ENCODE measurements around the gene SPTBN1.
A peak's percentile ranks its signal among the peaks of the same experiment; 100 is the strongest.
"Not testable (repeated sequence)": the region's sequence is repeated elsewhere in the genome, so short reads cannot be mapped to it uniquely, and the experiment has no call there.

The SPTBN1 gene

DNA sequence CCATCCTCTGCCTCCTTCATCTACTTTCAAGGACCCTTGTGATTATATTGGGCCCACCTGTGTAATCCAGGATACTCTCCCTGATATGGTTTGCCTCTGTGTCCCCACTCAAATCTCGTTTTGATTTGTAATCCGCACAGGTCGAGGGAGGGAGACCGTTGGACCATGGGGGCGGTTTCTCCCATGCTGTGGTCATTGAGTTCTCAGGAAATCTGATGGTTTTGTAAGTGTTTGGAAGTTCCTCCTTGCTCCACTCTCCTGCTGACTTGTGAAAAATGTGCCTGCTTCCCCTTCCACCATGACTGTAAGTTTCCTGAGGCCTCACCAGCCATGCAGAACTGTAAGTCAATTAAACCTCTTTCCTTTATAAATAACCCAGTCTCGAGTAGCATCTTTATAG, 225.3 kb downstream of the SPTBN1 start:
- no peak for DNase-seq

DNA sequence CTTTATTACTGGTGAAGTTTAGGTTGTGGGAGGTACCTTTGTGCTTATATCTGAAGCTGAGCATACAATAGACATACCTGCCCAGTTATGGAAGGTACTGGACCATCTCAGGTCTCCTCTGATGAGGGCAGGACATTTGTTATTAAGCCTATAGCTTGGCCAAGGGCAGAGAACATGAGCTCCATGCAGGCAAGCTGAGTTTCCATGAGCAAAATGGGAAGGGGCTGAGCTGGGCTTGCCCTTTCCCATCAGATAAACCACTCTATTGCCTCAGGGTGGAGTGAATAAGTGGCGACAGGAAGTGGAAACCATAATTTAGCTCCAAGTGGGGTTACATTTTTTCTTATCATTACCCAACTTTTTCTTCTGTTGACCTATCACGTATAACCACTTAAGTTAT, 227.5 kb downstream of the SPTBN1 start:
- DNase-seq: no peak

- no peak for DNase-seq
Measured at GRCh38 chr2:54685263-54685775, 229.2 kb downstream of the SPTBN1 start.

GRCh38 chr2:54687595-54688152, 231.5 kb downstream of the SPTBN1 start:
- DNase-seq: no peak

DNA sequence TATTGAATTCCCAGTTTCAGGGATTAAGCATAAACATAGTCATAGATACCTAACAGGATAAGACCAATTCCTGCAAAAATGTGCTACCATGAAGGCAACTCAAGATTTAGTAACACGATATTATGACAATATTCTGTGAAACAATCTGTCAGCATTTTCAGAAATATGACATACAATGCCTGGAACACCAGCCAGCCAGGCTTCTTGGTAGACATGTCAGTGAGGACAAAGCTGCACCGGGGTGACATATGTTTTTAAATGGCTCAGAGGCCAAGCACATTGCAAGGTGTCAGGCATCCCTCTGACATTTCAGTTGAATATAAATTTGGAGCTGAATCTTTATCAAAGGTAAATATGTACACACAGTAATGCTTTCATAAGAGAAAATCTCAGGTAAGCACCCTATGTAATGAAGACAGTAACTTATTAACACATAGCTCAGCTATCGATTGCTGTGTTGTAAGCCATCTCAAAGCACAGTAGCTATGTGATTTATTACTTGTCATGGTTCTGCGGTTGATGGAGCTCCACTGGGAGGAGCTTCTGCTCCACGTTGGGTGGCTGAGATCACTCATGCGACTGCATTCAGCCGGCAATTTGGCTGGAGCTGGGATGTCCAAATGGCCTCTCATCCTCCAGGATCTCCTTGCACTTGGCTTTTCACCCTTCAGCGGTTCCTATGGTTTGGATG, 235.5 kb downstream of the SPTBN1 start:
- no peak for DNase-seq

- DNase-seq: no peak
Measured at GRCh38 chr2:54692556-54692955, 236.4 kb downstream of the SPTBN1 start.

GRCh38 chr2:54695378-54695777, 239.3 kb downstream of the SPTBN1 start:
- DNase-seq: no peak

- DNase-seq: no peak
Measured at GRCh38 chr2:54697934-54698333, 241.8 kb downstream of the SPTBN1 start.

GRCh38 chr2:54698926-54699325, 242.8 kb downstream of the SPTBN1 start:
- DNase-seq: not testable (repeated sequence)

DNA sequence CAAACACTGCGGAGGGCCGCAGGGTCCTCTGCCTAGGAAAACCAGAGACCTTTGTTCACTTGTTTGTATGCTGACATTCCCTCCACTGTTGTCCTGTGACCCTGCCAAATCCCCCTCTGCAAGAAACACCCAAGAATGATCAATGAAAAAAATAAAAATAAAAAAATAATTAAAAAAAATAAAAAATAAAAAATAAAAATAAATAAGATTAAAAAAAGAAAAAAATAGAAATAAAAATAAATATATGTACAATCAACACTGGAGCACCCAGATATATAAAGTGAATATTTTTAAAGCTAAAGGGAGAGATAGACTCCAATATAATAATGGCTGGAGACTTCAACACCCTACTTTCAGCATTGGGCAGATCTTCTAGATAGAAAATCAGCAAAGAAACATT, 243.5 kb downstream of the SPTBN1 start:
- no peak for DNase-seq

GRCh38 chr2:54701029-54701428, 244.9 kb downstream of the SPTBN1 start:
- DNase-seq: no peak

DNA sequence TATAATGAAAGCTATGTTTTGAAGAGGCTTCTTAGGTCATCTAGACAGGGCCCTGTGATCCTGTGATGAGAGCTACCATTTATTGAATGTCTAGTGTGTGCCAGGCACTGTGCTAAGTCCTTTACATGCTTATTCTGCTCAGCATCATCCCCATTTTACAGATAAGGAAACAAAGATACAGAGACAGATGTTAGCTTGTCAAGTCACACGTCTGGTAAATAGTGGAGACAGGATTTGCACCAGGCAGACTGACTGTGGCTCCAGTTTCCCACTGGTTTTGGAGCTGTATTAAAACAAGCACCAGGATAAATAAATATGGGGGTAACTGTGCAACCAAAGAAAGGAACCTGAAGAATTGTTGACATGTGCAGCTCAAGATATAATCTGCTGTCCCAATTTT, 248.1 kb downstream of the SPTBN1 start:
- DNase-seq: no peak

- DNase-seq: peak; percentile 77
Measured at GRCh38 chr2:54704688-54705605, 248.8 kb downstream of the SPTBN1 start.

DNA sequence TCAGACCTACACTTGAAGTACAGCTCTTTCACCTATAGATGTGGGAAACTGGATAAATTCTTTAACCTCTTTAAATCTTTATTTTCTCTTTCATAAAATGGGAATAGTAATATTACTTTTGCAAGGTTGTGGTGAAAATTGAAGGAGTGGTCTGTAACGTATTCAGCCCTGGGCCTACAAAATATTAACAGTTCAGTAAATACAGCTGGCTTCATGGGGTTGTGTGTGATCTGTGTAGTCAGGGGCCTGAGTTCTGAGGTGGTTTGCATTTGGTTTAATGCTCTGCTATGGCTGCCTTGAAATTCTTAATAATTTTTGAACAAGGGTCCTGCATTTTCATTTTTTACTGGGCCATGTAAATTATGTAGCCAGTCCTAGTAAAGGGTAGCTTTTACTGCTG, 250.5 kb downstream of the SPTBN1 start:
- no peak for DNase-seq

DNA sequence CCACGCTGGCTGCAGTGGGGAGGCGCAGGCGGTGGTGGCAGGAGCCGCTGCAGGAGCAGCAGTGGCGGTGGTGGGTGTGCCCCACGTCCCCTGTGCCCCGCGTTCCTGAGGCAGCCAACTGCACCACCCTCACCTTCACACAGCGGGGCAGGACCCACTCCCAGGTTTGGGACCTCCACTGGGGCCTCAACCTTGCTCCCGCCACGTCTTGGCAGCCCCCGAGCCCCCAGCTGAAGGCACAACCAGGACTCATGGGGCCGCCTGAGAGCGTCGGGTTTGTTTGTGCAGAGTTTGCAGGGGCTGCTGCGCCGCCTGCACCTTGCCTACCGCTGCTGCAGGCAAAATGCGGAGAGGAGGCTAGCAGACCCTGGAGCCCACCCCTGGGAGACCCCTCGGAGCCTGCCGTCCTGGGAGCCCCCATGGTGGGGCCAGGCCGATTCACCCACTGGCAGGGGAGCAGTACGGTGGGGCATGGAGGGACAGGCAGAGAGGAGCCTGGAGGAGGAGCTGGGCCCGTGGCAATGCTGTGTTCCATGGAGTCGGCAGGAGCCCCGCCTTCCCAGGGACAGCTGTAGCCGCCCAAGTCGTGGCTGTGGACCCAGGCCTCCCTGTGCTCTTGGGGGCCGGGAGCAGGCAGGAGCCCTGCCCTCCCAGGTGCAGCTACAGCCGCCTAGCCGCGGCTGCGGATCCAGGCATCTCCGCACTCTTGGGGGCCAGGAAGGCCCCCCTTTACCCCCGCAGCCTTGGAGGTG, 252.6 kb downstream of the SPTBN1 start:
- no peak for DNase-seq

GRCh38 chr2:54709336-54709809, 253.2 kb downstream of the SPTBN1 start:
- DNase-seq: no peak

DNA sequence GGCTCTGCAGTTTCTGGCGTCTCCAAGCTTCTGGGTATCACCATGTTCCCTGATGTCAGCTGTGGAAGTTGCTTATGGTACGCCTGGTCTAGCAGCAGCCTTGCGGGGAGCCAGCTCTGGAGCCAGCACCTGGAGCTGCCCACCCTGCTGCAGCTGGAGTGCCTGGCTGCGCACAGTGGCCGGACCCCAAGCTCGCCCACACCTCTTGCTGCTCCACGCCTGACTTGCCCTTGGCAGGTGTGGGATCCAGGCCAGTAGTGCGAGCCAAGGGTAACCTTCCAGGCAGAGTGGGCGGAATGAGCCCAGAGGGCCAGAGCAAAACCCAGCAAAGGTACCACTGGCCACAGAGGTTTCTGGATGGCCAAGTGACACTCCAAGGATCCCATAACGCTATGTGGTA, 254.1 kb downstream of the SPTBN1 start:
- DNase-seq: no peak

DNA sequence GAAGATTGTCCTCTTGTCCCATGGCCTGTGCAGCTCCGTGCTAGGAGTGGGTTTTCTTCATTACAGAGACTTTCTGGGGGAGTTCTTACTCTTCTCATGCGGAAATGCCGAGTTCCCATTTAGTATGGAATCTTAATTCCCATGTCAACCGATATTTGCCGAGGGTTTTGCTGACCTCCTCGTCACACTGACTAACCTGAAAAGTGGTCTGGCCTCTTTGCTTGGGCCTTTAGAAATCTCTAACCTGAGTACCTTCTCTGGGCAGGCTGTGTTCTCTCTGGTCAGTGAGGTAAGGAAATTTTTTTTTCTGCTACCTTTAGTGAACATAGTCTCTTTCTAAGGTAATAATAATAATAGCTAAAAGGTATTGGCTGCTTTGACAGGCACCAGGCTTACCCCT, 256.4 kb downstream of the SPTBN1 start:
- no peak for DNase-seq

GRCh38 chr2:54714996-54715395, 258.9 kb downstream of the SPTBN1 start:
- DNase-seq: no peak

- no peak for DNase-seq
Measured at GRCh38 chr2:54716375-54716774, 260.2 kb downstream of the SPTBN1 start.

DNA sequence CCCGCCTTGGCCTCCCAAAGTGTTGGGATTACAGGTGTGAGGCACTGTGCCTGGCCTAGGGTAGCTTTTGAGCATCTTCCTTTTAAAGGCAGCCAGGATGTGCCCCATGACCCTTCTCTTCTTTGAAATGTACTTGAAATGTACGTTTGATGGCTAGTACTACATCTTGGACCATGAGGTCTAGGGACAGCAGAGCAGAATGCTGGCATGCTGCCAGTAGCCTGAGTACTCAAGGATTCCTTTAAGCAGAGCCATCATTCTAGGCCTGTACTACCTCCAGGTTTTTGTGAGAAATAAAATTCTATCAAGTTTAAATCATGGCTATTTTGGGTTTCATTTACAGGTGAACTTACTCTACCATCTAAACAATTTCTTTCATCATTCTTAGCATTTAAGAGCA, 264.4 kb downstream of the SPTBN1 start:
- no peak for DNase-seq
